Uterus (tissue), 4 donors: ENCODE measurements around the gene C11orf97. TPM values are rescaled to one million over a fixed set of nuclear protein-coding genes. Genes with fewer than 3 reads are reported as not detected.
A peak's percentile ranks its signal among the peaks of the same experiment; 100 is the strongest.

Experiments used
- DNase-seq, 2 donors: peaks; one replicate each; pipeline ENCODE4 v3.0.0-alpha.2; 2019 to 2020
- H3K27ac ChIP-seq, 2 donors: fragments of 200-600 bp; sonication (generic); 1 replicate in 1 of 2; 2 replicates in 1 of 2; pipeline ENCODE4 v1.5.1; 2016 to 2018
- H3K27me3 ChIP-seq, 2 donors: fragments of 200-600 bp; sonication (generic); one replicate each; pipeline ENCODE4 v1.5.1; 2018 to 2019; ENCODE audit warnings: control low read depth in 1 of 2
- H3K36me3 ChIP-seq, 2 donors: fragments of 200-600 bp; sonication (generic); one replicate each; pipeline ENCODE4 v1.5.1; 2019; ENCODE audit warnings: control low read depth in 1 of 2
- H3K4me1 ChIP-seq, 2 donors: fragments of 200-600 bp; sonication (generic); one replicate each; pipeline ENCODE4 v1.5.1; 2018 to 2019; ENCODE audit warnings: control low read depth in 1 of 2
- H3K4me3 ChIP-seq, 2 donors: fragments of 200-600 bp; sonication (generic); 1 replicate in 1 of 2; 2 replicates in 1 of 2; pipeline ENCODE4 v1.5.1; 2018 to 2019; ENCODE audit warnings: mild to moderate bottlenecking in 1 of 2
- H3K9me3 ChIP-seq, 2 donors: fragments of 200-600 bp; sonication (generic); one replicate each; pipeline ENCODE4 v1.5.1; 2019; ENCODE audit warnings: control low read depth in 1 of 2
- CTCF ChIP-seq, 4 experiments: fragments of 200-600 bp in 2 of 4; fragments of 450-650 bp in 2 of 4; sonication (generic) in 2 of 4; IDR thresholded peaks; one replicate each; pipeline ENCODE4 v1.5.1; 2016 to 2019; ENCODE audit warnings: antibody characterized with exemption in 4 of 4, mild to moderate bottlenecking in 2 of 4, moderate library complexity in 1 of 4
- POLR2A ChIP-seq, 2 donors: fragments of 450-650 bp; IDR thresholded peaks; one replicate each; pipeline ENCODE4 v1.6.1; 2016; ENCODE audit warnings: antibody characterized with exemption in 2 of 2, mild to moderate bottlenecking in 1 of 2, moderate library complexity in 1 of 2
- intact Hi-C: fragments of 100-400 bp; cut with DNase I; formaldehyde crosslinking; loops from one replicate; pipeline ENCODE4 v1.15.1; 2023; ENCODE audit warnings: low total_unique reads
- total RNA-seq, 4 donors: library from RNA; depleted of rRNA in 3 of 4; stranded (reverse); fragments of >200 nt in 3 of 4; gene quantifications; one replicate each; pipeline versions ENCODE4 v1.1.0 to v1.2.4, GENCODE V29; 2014 to 2023
- donor health status: DM: yes; HTN: yes; CAD: no.

Gene C11orf97
- total RNA-seq, 4 donors from 2014 or later: not detected

GRCh38 chr11:94515398-94515797, 3.1 kb downstream of the C11orf97 start:
- no peak overlapping the region for H3K4me3 ChIP-seq
- no peaks in the 10 kb centered on the region for H3K36me3 ChIP-seq
- H3K4me1 ChIP-seq: no peaks in the 10 kb centered on the region
- no peaks in the 10 kb centered on the region for H3K27me3 ChIP-seq
- no peak overlapping the region for H3K27ac ChIP-seq
- intact Hi-C loops: loop anchor here (10.0 kb wide), 1 partner anchor 69 kb away; no protein-coding TSS in a partner anchor
- DNase-seq: no peak
- H3K9me3 ChIP-seq: no peaks in the 10 kb centered on the region
- no peak for TF ChIP-seq CTCF (IDR thresholded peaks at IDR 0.05)
- no peak for TF ChIP-seq POLR2A (IDR thresholded peaks at IDR 0.05)

- no peaks in the 10 kb centered on the region for H3K36me3 ChIP-seq
- no peaks in the 10 kb centered on the region for H3K27me3 ChIP-seq
- H3K4me3 ChIP-seq: no peak overlapping the region
- no peak overlapping the region for H3K27ac ChIP-seq
- intact Hi-C loops: loop anchor here (10.0 kb wide), 1 partner anchor 68 kb away; no protein-coding TSS in a partner anchor
- no peaks in the 10 kb centered on the region for H3K9me3 ChIP-seq
- no peak for TF ChIP-seq POLR2A (IDR thresholded peaks at IDR 0.05)
- no peak for TF ChIP-seq CTCF (IDR thresholded peaks at IDR 0.05)
- no peaks in the 10 kb centered on the region for H3K4me1 ChIP-seq
- no peak for DNase-seq
These were observed 4.5 kb downstream of the C11orf97 start for GRCh38 chr11:94516725-94517124.

- TF ChIP-seq POLR2A (IDR thresholded peaks at IDR 0.05) (no peak), CTCF (IDR thresholded peaks at IDR 0.05) (no peak)
- Histone ChIP-seq H3K4me1 (no peaks in the 10 kb centered on the region), H3K4me3 (no peak overlapping the region), H3K27ac (no peak overlapping the region), H3K9me3 (no peaks in the 10 kb centered on the region), H3K27me3 (no peaks in the 10 kb centered on the region), H3K36me3 (no peaks in the 10 kb centered on the region)
- DNase-seq: no peak
- intact Hi-C loops: loop anchor here (10.0 kb wide), 1 partner anchor 67 kb away; no protein-coding TSS in a partner anchor
These were observed 6.0 kb downstream of the C11orf97 start for GRCh38 chr11:94518300-94518699.

- no peak for DNase-seq
- intact Hi-C loops: loop anchor here (10.0 kb wide), 1 partner anchor 65 kb away; no protein-coding TSS in a partner anchor
These were observed 7.3 kb downstream of the C11orf97 start for GRCh38 chr11:94519478-94520084.

More at GRCh38 chr11:94519478-94520084, 7.3 kb downstream of the C11orf97 start:
- Histone ChIP-seq H3K27ac (no peak overlapping the region), H3K9me3 (no peaks in the 10 kb centered on the region), H3K36me3 (no peaks in the 10 kb centered on the region), H3K4me1 (no peaks in the 10 kb centered on the region), H3K4me3 (no peak overlapping the region), H3K27me3 (no peaks in the 10 kb centered on the region)
- TF ChIP-seq POLR2A (IDR thresholded peaks at IDR 0.05): no peak
- peak; percentile 58 to 75 (median 65) for TF ChIP-seq CTCF (IDR thresholded peaks at IDR 0.05)
